ENCODE data around the gene IWS1. TPM values are rescaled to one million over a fixed set of nuclear protein-coding genes. Genes with fewer than 3 reads are reported as not detected.

IWS1 gene
- total RNA-seq, 4 donors from 2014 or later = 22.7 to 47.1 (median 33.2) TPM

- no peak overlapping the region for H3K4me3 ChIP-seq (ENCODE audit: low read depth, poor library complexity, severe bottlenecking)
- intact Hi-C loops (cut with DNase I; ENCODE audit: low total_unique reads) = no loop called here
- 81 to 83% methylated on average over 8 of the region's 8 CpGs for WGBS, 2 donors
- no peak for DNase-seq (ENCODE audit: low spot score in 2 of 2)
- no peak for TF ChIP-seq POLR2A (IDR thresholded peaks at IDR 0.05)
- TF ChIP-seq, protein P1, sequence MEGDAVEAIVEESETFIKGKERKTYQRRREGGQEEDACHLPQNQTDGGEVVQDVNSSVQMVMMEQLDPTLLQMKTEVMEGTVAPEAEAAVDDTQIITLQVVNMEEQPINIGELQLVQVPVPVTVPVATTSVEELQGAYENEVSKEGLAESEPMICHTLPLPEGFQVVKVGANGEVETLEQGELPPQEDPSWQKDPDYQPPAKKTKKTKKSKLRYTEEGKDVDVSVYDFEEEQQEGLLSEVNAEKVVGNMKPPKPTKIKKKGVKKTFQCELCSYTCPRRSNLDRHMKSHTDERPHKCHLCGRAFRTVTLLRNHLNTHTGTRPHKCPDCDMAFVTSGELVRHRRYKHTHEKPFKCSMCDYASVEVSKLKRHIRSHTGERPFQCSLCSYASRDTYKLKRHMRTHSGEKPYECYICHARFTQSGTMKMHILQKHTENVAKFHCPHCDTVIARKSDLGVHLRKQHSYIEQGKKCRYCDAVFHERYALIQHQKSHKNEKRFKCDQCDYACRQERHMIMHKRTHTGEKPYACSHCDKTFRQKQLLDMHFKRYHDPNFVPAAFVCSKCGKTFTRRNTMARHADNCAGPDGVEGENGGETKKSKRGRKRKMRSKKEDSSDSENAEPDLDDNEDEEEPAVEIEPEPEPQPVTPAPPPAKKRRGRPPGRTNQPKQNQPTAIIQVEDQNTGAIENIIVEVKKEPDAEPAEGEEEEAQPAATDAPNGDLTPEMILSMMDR (IDR thresholded peaks at IDR 0.05) = no peak
These were observed 2.9 kb downstream of the IWS1 start for GRCh38 chr2:127523269-127523939.

DNA sequence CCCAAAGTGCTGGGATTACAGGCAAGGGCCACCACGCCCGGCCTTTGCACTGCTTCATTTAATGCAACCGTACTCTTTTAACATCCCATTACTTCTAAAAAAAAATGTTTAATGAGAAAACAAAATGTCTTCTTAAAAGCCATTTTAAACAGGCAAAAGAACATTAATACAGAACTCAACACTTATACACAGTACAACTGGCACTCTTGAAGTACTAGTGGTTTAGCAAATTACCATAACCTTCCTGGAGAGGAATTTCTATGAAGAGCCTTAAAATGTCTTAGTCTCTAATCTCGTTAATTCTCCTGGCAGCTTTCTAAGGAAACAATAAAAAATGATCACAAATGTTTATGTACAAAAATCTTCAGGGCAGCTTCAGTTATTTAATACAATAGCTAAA is 5.9 kb downstream of the IWS1 start:
- H3K4me3 ChIP-seq (ENCODE audit: low read depth, poor library complexity, severe bottlenecking) = no peak overlapping the region
- intact Hi-C loops (cut with DNase I; ENCODE audit: low total_unique reads) = no loop called here
- TF ChIP-seq, protein P1 (IDR thresholded peaks at IDR 0.05) = no peak
- no peak for TF ChIP-seq POLR2A (IDR thresholded peaks at IDR 0.05)
- WGBS, 2 donors = 91 to 95% methylated on average over 4 of the region's 4 CpGs
- DNase-seq (ENCODE audit: low spot score in 2 of 2) = no peak

DNA sequence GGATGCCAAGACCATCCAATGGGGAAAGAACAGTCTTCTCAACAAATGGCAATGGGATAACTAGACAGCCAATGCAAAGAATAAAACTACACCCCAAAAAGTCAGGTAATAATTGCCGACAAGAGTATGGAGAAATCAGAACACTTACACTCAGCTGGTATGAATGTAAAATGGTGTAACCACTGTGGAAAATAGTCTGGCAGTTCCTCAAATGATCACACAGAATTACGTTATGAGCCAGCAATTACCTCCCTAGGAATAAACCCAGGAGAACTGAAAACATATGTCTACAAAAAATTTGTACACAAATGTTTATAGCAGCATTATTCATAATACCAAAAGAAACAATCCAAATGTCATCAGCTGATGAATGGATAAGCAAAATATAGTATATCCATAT is 8.8 kb downstream of the IWS1 start:
- intact Hi-C loops (cut with DNase I; ENCODE audit: low total_unique reads) = no loop called here
- 78 to 87% methylated on average over 2 of the region's 2 CpGs for WGBS, 2 donors
- no peak overlapping the region for H3K4me3 ChIP-seq (ENCODE audit: low read depth, poor library complexity, severe bottlenecking)
- no peak for DNase-seq (ENCODE audit: low spot score in 2 of 2)
- no peak for TF ChIP-seq POLR2A (IDR thresholded peaks at IDR 0.05)

GRCh38 chr2:127516041-127516762 is 10.1 kb downstream of the IWS1 start:
- intact Hi-C loops (cut with DNase I; ENCODE audit: low total_unique reads) = no loop called here
- WGBS, 2 donors = 48 to 63% methylated on average over 14 of the region's 14 CpGs
- peak in 1 of 2 donors; percentile 35 for DNase-seq (ENCODE audit: low spot score in 2 of 2)
- no peak for TF ChIP-seq POLR2A (IDR thresholded peaks at IDR 0.05)
- TF ChIP-seq, protein P1 (IDR thresholded peaks at IDR 0.05) = no peak
- H3K4me3 ChIP-seq (ENCODE audit: low read depth, poor library complexity, severe bottlenecking) = no peak overlapping the region

- WGBS, 2 donors = 62 to 63% methylated on average over 6 of the region's 6 CpGs
- intact Hi-C loops (cut with DNase I; ENCODE audit: low total_unique reads) = no loop called here
- DNase-seq (ENCODE audit: low spot score in 2 of 2) = no peak
- TF ChIP-seq, protein P1 (IDR thresholded peaks at IDR 0.05) = no peak
- no peak for TF ChIP-seq POLR2A (IDR thresholded peaks at IDR 0.05)
- H3K4me3 ChIP-seq (ENCODE audit: low read depth, poor library complexity, severe bottlenecking) = no peak overlapping the region
These were observed 10.8 kb downstream of the IWS1 start for GRCh38 chr2:127515383-127515915.

DNA sequence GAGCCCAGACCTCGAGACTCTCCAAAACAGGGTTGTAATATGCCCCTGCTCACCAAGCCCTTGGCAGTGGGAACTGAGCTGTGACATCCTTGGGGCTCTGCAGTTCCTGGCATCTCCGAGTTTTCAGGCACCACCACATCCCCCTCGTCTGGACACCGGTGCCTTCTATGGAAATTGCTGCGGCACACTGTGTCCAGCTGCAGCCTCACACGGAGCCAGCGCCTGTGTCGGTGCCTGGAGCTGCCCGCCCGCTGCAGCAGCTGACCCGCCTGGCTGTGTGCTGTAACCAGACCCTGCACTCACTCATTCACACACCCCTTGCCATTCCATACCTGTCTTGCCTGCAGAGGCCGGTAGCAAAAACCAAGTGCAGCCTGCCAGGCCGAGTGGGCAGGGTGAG is 11.8 kb downstream of the IWS1 start:
- DNase-seq (ENCODE audit: low spot score in 2 of 2) = no peak
- no peak overlapping the region for H3K4me3 ChIP-seq (ENCODE audit: low read depth, poor library complexity, severe bottlenecking)
- WGBS, 2 donors = 93 to 94% methylated on average over 13 of the region's 13 CpGs
- TF ChIP-seq POLR2A (IDR thresholded peaks at IDR 0.05) = no peak
- TF ChIP-seq, protein P1 (IDR thresholded peaks at IDR 0.05) = no peak
- intact Hi-C loops (cut with DNase I; ENCODE audit: low total_unique reads) = no loop called here
